Heart left ventricle (tissue), 16 donors: ENCODE data around the gene TRAIP. TPM values are rescaled to one million over a fixed set of nuclear protein-coding genes. Genes with fewer than 3 reads are reported as not detected.

Experiments used
- ATAC-seq, 4 donors: fragments of 200-7000 bp; cut with Tn5 transposase; one replicate each; pipeline ENCODE4 v1.9.1; 2020 to 2022; ENCODE audit warnings: moderate library complexity in 4 of 4, mild to moderate bottlenecking in 3 of 4, moderate number of reproducible peaks in 1 of 4
- DNase-seq, 5 donors: peaks; one replicate each; pipeline ENCODE4 v3.0.0-alpha.2; 2020
- H3K27ac ChIP-seq, 12 donors: fragments of 200-600 bp; sonication (generic) in 4 of 12; one replicate each; pipeline versions ENCODE4 v1.5.0 to v1.8.0; 2016 to 2022; ENCODE audit warnings: mild to moderate bottlenecking in 2 of 12
- H3K27me3 ChIP-seq, 9 donors: fragments of 200-600 bp; sonication (generic) in 2 of 9; one replicate each; pipeline versions ENCODE4 v1.5.1 to v1.8.0; 2016 to 2022; ENCODE audit warnings: mild to moderate bottlenecking in 3 of 9
- H3K36me3 ChIP-seq, 9 donors: fragments of 200-600 bp; sonication (generic) in 2 of 9; one replicate each; pipeline versions ENCODE4 v1.5.0 to v1.8.0; 2018 to 2022; ENCODE audit warnings: mild to moderate bottlenecking in 2 of 9
- H3K4me1 ChIP-seq, 12 donors: fragments of 200-600 bp; sonication (generic) in 4 of 12; one replicate each; pipeline versions ENCODE4 v1.5.0 to v1.8.0; 2016 to 2022; ENCODE audit warnings: mild to moderate bottlenecking in 3 of 12
- H3K4me3 ChIP-seq, 12 donors: fragments of 200-600 bp; sonication (generic) in 4 of 12; one replicate each; pipeline versions ENCODE4 v1.5.0 to v1.8.0; 2017 to 2022; ENCODE audit warnings: mild to moderate bottlenecking in 9 of 12, moderate library complexity in 4 of 12
- H3K9me3 ChIP-seq, 12 donors: fragments of 200-600 bp; sonication (generic) in 4 of 12; one replicate each; pipeline versions ENCODE4 v1.5.0 to v1.8.0; 2016 to 2022; ENCODE audit warnings: mild to moderate bottlenecking in 1 of 12
- POLR2A ChIP-seq, 2 donors: fragments of 450-650 bp; IDR thresholded peaks; one replicate each; pipeline ENCODE4 v1.6.1; 2017; ENCODE audit warnings: antibody characterized with exemption in 2 of 2, mild to moderate bottlenecking in 2 of 2, moderate library complexity in 2 of 2
- WGBS, 4 donors: extraction: QIAGEN DNeasy Blood & Tissue Kit in 2 of 4; methylation state at CpG; one replicate each; pipeline versions ENCODE4 v1.1.5 to v1.1.7; 2013 to 2018; 5-methylcytosine and 5-hydroxymethylcytosine counted together
- intact Hi-C, 10 donors: fragments of 100-400 bp; cut with DNase I; formaldehyde crosslinking; loops; one replicate each; pipeline versions ENCODE4 v1.11.1 to v1.14.2; 2022
- polyA plus RNA-seq, 2 donors: library from polyadenylated mRNA; stranded (reverse); fragments of 200-250 nt; gene quantifications; one replicate each; pipeline ENCODE4 v1.2.3, GENCODE V29; 2013
- total RNA-seq, 9 donors: library from RNA; depleted of rRNA in 2 of 9; stranded (reverse); fragments of >200 nt in 2 of 9; fragmentation: NEBNext Ultra II Directional in 3 of 9; extraction: Animal tissue kit (Norgen Biotek cat#: 25700) in 3 of 9; gene quantifications; one replicate each; pipeline versions ENCODE4 v1.1.0 to v1.2.4, GENCODE V29; 2016 to 2023
- TF ChIP-seq, protein P1 (sequence below), 12 donors: fragments of 200-600 bp; sonication (generic) in 4 of 12; IDR thresholded peaks; one replicate each; pipeline versions ENCODE4 v1.5.0 to v1.8.0; 2018 to 2022; ENCODE audit warnings: antibody characterized with exemption in 12 of 12, mild to moderate bottlenecking in 5 of 12
- donor health status: ischemic (EF 13 %, LVEDD 7.1; RV severe dilation, severe dysfunction).
- donor health status: healthy with polysubstance abuse.
- donor health status: DM: no; HTN: yes; CAD: no.
- donor health status: DM: no; HTN: no; CAD: no.
- donor health status: ischemic (EF 25% LVEDD 6.9; RV normal size, moderate dysfunction).
- donor health status: ischemic (EF 25% LVEDD 5.7; RV mildly dilated, moderate dysfunction).
- donor health status: healthy.
- donor health status: DM: yes; HTN: yes; CAD: no.
- donor health status: ischemic (EF 35%, LVEDD 5.7; RV mildly dilated, moderate dysfunction).
- donor health status: nonischemic (EF 11% LVEDD 7.7; RV severe dilation, severe dysfunction).
- donor health status: DM: yes; HTN: yes; CAD: no.
- donor health status: PGD.
- donor health status: ischemic (EF 29% LVEDD 5.4; RV normal size, mild dysfunction).
- donor health status: nonischemic (EF 23%, LVEDD 6.1; RV moderate dilation, normal function).

Gene TRAIP
- total and polyA plus RNA-seq, 11 donors = 0.37 to 6.3 (median 0.99) TPM; not detected in 1

GRCh38 chr3:49841806-49842205 lies 14.6 kb downstream of the TRAIP start:
- H3K4me1 ChIP-seq = peaks cover 5 to 34% (median 23%) of the 10 kb centered on the region in 12 donors
- peaks cover 0 to 11% (median 0%) of the 10 kb centered on the region in 9 donors for H3K36me3 ChIP-seq
- intact Hi-C loops = loop anchor here (2.0 to 10.0 kb wide), 6 partner anchors 60 to 243 kb away; partner anchors contain the start of genes MST1R (in 3 of the 10) and RBM5 (in 1 of the 10)
- no peaks in the 10 kb centered on the region for H3K9me3 ChIP-seq
- TF ChIP-seq, protein P1, sequence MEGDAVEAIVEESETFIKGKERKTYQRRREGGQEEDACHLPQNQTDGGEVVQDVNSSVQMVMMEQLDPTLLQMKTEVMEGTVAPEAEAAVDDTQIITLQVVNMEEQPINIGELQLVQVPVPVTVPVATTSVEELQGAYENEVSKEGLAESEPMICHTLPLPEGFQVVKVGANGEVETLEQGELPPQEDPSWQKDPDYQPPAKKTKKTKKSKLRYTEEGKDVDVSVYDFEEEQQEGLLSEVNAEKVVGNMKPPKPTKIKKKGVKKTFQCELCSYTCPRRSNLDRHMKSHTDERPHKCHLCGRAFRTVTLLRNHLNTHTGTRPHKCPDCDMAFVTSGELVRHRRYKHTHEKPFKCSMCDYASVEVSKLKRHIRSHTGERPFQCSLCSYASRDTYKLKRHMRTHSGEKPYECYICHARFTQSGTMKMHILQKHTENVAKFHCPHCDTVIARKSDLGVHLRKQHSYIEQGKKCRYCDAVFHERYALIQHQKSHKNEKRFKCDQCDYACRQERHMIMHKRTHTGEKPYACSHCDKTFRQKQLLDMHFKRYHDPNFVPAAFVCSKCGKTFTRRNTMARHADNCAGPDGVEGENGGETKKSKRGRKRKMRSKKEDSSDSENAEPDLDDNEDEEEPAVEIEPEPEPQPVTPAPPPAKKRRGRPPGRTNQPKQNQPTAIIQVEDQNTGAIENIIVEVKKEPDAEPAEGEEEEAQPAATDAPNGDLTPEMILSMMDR (IDR thresholded peaks at IDR 0.05) = no peak
- TF ChIP-seq POLR2A (IDR thresholded peaks at IDR 0.05) = no peak
- H3K27me3 ChIP-seq = no peaks in the 10 kb centered on the region
- peak overlapping the region in 1 of 12 donors; percentile 33 for H3K27ac ChIP-seq
- DNase-seq = no peak
- ATAC-seq = no peak
- H3K4me3 ChIP-seq = no peak overlapping the region
- 92 to 95% (median 94%) methylated on average over 7 of the region's 7 CpGs for WGBS, 4 donors

GRCh38 chr3:49841126-49841696 lies 15.2 kb downstream of the TRAIP start:
- no peaks in the 10 kb centered on the region for H3K27me3 ChIP-seq
- H3K4me1 ChIP-seq = peaks cover 5 to 34% (median 23%) of the 10 kb centered on the region in 12 donors
- H3K27ac ChIP-seq = peak overlapping the region in 4 of 12 donors; percentile 33 to 75 (median 54)
- intact Hi-C loops = loop anchor here (2.0 to 10.0 kb wide), 6 partner anchors 61 to 244 kb away; partner anchors contain the start of genes MST1R (in 3 of the 10) and RBM5 (in 1 of the 10)
- DNase-seq = peak in 2 of 5 donors; percentile 13 to 29
- no peaks in the 10 kb centered on the region for H3K9me3 ChIP-seq
- peak in 1 of 4 donors; percentile 45 for ATAC-seq
- peaks cover 0 to 7% (median 0%) of the 10 kb centered on the region in 9 donors for H3K36me3 ChIP-seq
- no peak overlapping the region for H3K4me3 ChIP-seq
- TF ChIP-seq POLR2A (IDR thresholded peaks at IDR 0.05) = no peak
- TF ChIP-seq, protein P1 (IDR thresholded peaks at IDR 0.05) = peak in 11 of 12 donors; percentile 11 to 59 (median 42)

GRCh38 chr3:49840388-49840787 lies 16.0 kb downstream of the TRAIP start:
- Histone ChIP-seq H3K36me3 (no peaks in the 10 kb centered on the region), H3K4me1 (peaks cover 5 to 34% (median 23%) of the 10 kb centered on the region in 12 donors), H3K9me3 (no peaks in the 10 kb centered on the region), H3K27ac (peak overlapping the region in 6 of 12 donors; percentile 9 to 75 (median 44)), H3K27me3 (no peaks in the 10 kb centered on the region), H3K4me3 (no peak overlapping the region)
- intact Hi-C loops = loop anchor here (2.0 to 10.0 kb wide), 6 partner anchors 62 to 244 kb away; partner anchors contain the start of genes MST1R (in 3 of the 10) and RBM5 (in 1 of the 10)
- peak in 2 of 4 donors; percentile 29 to 47 for ATAC-seq
- 47 to 59% (median 51%) methylated on average over 1 to 2 of the region's 2 CpGs for WGBS, 4 donors
- TF ChIP-seq, protein P1 (IDR thresholded peaks at IDR 0.05) = no peak
- DNase-seq = peak in 2 of 5 donors; percentile 20 to 28

- Histone ChIP-seq H3K4me1 (peaks cover 5 to 34% (median 23%) of the 10 kb centered on the region in 12 donors), H3K27me3 (no peaks in the 10 kb centered on the region), H3K4me3 (no peak overlapping the region), H3K36me3 (no peaks in the 10 kb centered on the region), H3K9me3 (no peaks in the 10 kb centered on the region), H3K27ac (peak overlapping the region in 9 of 12 donors; percentile 9 to 75 (median 42))
- DNase-seq = peak; percentile 80 to 88 (median 85)
- ATAC-seq = peak; percentile 66 to 88 (median 83)
- no peak for TF ChIP-seq POLR2A (IDR thresholded peaks at IDR 0.05)
- TF ChIP-seq, protein P1 (IDR thresholded peaks at IDR 0.05) = peak; percentile 81 to 97 (median 91)
- intact Hi-C loops = loop anchor here (1.0 to 10.0 kb wide), 8 partner anchors 24 to 137 kb away; partner anchors contain the start of genes INKA1 (in 3 of the 10) and AMIGO3 (in 1 of the 10)
- WGBS, 4 donors = 14 to 23% (median 22%) methylated on average over 4 to 6 of the region's 6 CpGs
Observed at GRCh38 chr3:49839193-49839809, 17.1 kb downstream of the TRAIP start.
